Sigmoid colon (tissue), 4 donors: ENCODE results near the gene ROBO4.

Source experiments
- EP300 ChIP-seq, 4 donors: sonication (generic); formaldehyde crosslinking; IDR thresholded peaks; one replicate each; pipeline ENCODE4 v1.6.1; 2017; ENCODE audit warnings: antibody characterized with exemption in 4 of 4
- POLR2A ChIP-seq, 2 donors: fragments of 450-650 bp; IDR thresholded peaks; one replicate each; pipeline ENCODE4 v1.6.1; 2016; ENCODE audit warnings: antibody characterized with exemption in 2 of 2, mild to moderate bottlenecking in 2 of 2, moderate library complexity in 2 of 2
- POLR2AphosphoS5 ChIP-seq, 4 donors: sonication (generic); formaldehyde crosslinking; IDR thresholded peaks; one replicate each; pipeline ENCODE4 v1.6.1; 2017; ENCODE audit warnings: antibody characterized with exemption in 4 of 4
- TF ChIP-seq, protein P1 (sequence below), 4 experiments: fragments of 450-650 bp in 3 of 4; fragments of 200-600 bp in 1 of 4; IDR thresholded peaks; one replicate each; pipeline ENCODE4 v1.5.1; 2016 to 2019; ENCODE audit warnings: antibody characterized with exemption in 4 of 4, mild to moderate bottlenecking in 3 of 4, moderate library complexity in 2 of 4

DNA sequence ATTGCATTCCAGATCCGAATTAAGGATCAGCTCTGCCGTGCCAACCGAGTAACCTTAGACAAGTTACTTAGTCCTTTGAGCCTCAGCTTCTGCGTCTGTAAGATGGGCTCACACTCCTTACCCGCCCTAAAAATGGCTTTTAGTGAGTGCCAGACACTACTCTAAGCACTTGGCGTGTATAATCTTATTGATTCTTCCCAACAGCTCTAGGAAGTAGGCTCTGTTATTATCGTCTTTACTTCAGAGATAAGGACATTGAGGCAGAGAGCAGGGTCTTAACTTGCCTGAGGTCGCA is 54.1 kb downstream of the ROBO4 start:
- TF ChIP-seq, protein P1, sequence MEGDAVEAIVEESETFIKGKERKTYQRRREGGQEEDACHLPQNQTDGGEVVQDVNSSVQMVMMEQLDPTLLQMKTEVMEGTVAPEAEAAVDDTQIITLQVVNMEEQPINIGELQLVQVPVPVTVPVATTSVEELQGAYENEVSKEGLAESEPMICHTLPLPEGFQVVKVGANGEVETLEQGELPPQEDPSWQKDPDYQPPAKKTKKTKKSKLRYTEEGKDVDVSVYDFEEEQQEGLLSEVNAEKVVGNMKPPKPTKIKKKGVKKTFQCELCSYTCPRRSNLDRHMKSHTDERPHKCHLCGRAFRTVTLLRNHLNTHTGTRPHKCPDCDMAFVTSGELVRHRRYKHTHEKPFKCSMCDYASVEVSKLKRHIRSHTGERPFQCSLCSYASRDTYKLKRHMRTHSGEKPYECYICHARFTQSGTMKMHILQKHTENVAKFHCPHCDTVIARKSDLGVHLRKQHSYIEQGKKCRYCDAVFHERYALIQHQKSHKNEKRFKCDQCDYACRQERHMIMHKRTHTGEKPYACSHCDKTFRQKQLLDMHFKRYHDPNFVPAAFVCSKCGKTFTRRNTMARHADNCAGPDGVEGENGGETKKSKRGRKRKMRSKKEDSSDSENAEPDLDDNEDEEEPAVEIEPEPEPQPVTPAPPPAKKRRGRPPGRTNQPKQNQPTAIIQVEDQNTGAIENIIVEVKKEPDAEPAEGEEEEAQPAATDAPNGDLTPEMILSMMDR (IDR thresholded peaks at IDR 0.05): no peak
- no peak for TF ChIP-seq POLR2AphosphoS5 (IDR thresholded peaks at IDR 0.05)
- TF ChIP-seq EP300 (IDR thresholded peaks at IDR 0.05): no peak
- no peak for TF ChIP-seq POLR2A (IDR thresholded peaks at IDR 0.05)
